Activated CD8-positive, alpha-beta memory T cell treated with anti-CD3 and anti-CD28 coated beads for 36 hours (primary cell): ENCODE measurements around the gene SND1. TPM values are rescaled to one million over a fixed set of nuclear protein-coding genes. Genes with fewer than 3 reads are reported as not detected.

Experiments used
- CTCF ChIA-PET: fragments of 350-600 bp; sonication (Branson Sonifier 250); formaldehyde crosslinking; loops from one replicate; lab custom pipeline; 2021; ENCODE audit warnings: antibody characterized with exemption; lab: Charles Lee
- POLR2A ChIA-PET: fragments of 350-600 bp; sonication (Branson Sonifier 250); formaldehyde crosslinking; loops from one replicate; lab custom pipeline; 2021; ENCODE audit warnings: antibody characterized with exemption; lab: Charles Lee
- total RNA-seq, 2 experiments: library from RNA; stranded (reverse); gene quantifications; one replicate each; pipeline ENCODE4 v1.2.3, GENCODE V29; 2021

SND1 gene
- total RNA-seq, 2 experiments from 2014 or later = 203 to 219 TPM

DNA sequence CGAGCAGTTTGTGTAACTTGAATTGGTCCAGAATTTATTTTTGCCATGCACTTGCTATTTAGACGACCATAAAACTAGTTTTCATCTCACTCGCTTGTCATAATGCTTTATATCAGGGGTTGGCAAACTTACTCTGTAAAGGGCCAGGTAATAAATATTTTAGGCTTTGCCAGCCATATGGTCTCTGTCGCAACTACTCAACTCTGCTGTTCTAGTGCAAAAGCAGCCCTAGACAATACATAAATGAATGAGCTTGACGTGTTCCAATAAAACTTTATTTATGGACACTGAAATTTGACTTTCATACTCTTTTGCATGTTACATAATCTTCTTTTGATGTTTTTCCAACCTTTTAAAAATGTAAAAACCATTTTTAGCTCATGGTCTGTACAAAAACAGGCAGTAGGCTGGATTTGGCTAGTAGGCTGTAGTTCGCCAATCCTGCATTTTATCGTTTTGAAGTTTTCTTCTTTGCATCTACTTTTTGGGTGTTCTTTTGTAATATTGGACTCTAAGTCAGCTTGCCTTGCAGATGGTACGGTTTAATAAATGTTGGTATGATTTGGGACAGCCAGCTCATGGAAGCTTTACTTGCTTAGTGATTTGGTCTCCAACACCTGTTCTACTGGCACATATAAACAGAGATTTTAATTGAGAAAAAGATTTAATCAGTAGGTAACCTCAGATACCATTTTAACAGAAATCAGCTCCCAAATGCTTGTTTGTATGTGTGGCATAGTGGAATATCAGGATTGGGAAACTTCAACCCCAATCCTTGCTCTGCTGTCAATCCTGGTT lies 25.6 kb downstream of the SND1 start:
- POLR2A ChIA-PET = no interaction called here
- CTCF ChIA-PET = no interaction called here

DNA sequence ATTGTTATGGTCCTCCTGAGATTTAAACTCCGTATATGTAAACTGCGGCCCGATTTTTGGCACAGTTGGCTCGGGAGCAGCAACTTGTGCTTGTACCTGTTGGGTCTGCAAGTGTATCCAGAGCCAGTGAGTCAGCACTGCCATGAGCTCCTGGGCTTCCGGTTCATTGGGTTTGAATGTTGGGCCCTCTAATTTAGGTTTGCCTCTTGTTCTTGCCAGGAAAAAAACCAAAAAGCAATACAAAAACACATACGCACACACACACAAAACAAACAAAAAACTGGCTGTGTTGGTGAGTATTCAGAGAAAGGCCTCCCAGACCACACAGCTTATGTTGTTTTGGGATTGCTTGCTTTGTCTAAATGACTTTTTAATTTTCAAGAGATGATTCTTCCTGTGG lies 26.3 kb downstream of the SND1 start:
- CTCF ChIA-PET = no interaction called here
- POLR2A ChIA-PET = no interaction called here

DNA sequence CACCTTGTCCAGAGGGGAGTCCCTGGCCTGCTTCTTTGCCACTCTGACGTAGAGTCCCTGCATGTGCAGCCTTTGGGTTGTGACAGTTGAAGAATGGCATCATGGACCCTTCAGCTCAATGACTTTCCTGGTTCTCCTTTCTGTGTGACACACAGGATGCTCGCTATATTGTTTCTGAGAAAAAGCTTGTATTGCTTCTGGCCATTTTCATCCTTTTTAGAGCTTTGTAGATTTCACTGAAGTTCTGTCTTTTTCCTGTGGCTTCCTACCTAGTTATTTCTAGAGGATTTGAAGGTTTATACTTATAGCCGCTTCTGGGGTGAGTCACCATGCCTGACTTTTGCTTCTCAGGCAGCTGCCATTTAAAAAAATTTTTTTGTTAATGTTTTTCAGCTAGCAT lies 27.0 kb downstream of the SND1 start:
- POLR2A ChIA-PET = no interaction called here
- CTCF ChIA-PET = no interaction called here

DNA sequence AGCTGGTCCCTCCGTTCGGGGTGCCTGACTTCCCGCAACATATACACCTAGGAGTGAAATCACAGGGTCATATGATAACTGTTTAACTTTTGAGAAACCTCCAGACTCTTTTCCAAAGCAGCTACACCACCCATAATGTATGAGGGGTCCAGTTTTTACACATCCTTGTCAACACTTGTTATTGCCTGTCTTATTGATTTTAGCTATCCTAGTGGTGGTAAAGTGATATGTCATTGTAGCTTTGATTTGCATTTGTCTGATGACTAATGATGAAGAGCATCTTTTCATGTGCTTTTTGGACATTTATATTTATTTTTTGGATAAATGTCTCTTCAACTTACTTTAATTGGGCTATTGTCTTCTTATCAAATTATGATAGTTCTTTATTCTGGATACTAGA lies 29.0 kb downstream of the SND1 start:
- ChIA-PET POLR2A (no interaction called here), CTCF (no interaction called here)

DNA sequence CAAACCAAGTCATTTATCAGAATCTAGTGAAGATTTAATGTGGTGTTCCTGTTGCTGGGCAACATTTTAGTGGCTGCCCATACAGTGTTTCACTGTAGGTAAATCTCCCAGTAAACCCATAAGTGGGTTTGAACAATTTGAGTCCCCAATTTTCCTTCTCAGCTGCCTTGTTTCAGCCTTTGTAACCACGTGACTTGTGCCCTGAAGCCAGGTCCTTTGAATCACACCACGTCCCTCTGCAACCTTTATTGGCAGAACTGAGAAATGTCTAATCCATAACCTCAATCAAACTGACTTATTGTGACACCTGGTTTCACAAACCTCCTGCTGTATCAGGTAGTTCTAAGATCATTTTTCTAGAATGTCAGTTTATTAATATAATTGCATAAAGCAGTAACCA lies 30.1 kb downstream of the SND1 start:
- ChIA-PET CTCF (no interaction called here), POLR2A (no interaction called here)

DNA sequence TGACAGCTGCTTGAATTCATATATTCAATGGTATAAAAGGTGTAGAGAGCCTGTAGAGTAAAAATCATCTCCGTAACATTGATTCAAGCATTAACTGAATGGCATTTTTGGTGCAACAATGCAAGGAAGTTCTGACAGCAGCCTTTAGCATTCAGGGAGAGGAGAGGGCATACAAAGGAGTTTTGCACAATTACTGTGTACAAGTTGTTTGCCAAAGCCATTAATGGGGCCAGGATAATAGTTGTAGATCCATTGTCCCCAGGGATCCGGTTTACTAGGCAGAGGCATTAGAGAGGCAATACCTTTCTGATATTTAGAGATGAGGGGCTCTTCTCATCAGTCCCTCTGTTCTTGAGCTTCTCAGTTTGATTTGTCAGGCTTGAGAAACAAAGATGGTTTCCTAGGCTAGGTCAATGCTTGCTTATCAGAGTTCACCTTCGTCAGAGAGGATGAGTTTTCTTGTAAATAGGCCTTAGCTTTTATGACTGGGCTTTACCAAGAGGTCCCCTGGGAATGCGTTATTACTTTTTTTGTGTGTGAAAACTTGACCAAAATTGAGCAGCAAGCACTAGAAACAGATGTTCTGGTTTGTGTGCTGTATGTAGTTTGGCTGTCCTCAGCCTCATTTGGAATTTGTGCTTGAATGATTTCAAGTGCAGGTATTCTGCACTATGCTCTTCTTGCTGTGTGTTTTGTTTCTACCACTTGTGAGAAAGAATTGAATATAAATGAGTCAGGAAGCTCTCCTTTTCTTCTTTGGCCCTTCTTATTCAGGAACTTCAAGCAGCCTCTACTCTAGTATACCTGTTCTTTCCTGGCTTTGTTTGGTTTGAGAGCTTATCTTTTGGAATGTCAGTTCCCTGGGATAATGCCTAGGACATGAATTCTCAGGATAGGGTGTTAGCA lies 32.0 kb downstream of the SND1 start:
- CTCF ChIA-PET = interaction anchor here (0.6 kb wide), 1 partner anchor 400 kb away, joined by 3 read pairs; no protein-coding TSS in a partner anchor
- POLR2A ChIA-PET = no interaction called here

DNA sequence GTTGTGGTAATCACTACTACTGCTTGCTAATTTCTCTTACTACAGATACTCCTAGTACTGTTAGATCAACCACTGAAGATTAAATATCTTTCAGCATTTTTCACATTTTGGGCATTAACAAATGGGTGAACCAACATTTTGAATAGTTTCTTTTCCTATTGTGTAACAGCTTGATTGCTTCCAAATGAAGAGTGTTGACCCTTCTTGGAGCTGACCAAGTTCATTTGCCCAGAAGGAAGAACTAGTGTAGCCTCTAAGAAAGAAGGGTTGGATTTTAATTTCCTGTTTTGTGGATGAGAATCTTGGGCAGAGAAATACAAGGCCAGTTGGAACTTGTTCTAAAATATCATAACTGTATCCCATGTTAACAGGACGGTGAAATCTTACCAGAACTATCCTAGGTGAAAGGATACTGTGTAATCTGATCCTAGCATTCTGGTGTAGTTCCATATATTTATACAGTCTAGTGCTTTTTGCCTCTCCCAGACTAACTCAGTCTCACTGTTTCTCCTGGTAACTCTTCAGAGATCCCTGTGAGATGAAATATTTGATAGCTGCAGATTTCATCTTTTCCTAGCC lies 37.3 kb downstream of the SND1 start:
- CTCF ChIA-PET = no interaction called here
- POLR2A ChIA-PET = no interaction called here

DNA sequence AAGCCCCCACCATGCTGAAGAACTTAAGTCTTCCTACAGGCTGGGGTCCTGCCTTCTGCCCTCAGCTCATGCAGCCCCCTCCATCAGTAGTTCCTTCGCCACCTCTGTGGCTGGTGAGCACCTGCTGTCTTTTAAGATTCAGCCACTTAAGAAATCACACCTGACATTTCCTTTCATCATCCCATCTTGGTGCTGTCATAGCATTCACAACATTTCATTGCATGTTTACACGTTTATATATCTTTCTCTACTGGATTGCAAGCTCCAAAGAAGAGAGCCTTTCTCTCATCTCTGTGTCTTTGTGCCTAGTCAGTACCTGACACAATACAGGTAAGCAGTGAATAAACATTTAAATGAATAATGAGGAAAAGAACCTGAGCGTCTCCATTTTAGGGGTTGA lies 38.3 kb downstream of the SND1 start:
- POLR2A ChIA-PET = no interaction called here
- CTCF ChIA-PET = no interaction called here

DNA sequence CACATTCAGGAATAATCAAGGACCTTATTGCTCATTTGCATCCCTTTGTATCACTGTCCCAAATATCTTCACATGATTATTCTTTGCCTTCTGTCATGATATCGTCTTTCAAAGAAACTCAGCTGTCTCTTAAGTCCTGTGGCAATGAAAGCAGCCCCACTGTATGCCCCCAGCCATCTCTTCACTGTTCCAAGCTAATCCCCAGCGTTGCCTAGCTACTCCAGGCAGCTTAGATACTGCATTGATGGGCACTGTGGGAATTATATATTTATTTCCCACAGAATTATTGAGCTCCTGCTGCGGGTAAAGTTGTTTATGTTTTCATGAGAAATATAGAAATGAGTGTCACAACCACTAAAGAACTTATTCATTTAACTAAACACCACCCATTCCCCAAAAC lies 38.8 kb downstream of the SND1 start:
- ChIA-PET POLR2A (no interaction called here), CTCF (no interaction called here)

DNA sequence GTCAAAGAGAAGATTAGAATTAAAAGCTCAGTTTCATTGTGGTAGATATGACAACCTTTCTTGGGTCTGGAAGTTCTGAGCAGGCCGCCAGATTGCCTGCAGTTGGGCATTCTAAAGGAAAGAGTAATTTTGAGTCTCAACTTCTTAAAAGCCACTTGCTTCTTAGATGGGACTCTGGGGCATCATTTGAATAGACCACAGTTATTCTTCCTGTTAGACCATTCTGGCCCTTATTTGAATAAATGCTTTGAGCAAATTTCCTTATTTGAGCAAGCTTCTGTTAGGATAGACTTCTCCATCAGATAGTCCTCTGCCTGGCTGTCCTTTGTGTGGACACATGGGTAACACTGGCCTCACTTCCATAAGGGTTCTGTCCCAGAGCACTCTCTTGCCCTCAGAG lies 40.2 kb downstream of the SND1 start:
- CTCF ChIA-PET = interaction anchor here (0.7 kb wide), 1 partner anchor 237 kb away, joined by 4 read pairs; no protein-coding TSS in a partner anchor
- POLR2A ChIA-PET = interaction anchor here (0.6 kb wide), 1 partner anchor 478 kb away, joined by 3 read pairs; no protein-coding TSS in a partner anchor

DNA sequence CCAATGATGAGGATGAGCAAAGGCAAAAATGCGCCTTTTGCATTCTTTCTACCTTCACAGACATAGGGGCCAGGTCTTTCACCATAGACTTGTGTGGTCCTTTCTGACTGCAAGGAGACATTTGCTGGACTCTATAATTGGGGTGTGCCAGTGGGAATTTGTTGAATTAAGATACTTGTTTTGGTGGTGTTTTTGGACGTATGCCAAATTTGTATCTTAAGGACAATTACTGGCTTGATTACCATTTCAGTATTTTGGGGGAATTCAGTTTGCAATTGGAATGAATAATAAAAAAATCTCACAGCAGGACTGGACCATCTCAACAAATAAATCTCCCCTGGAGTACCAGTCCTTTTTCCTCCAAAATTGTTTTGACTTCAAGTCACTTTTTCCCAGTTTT lies 47.9 kb downstream of the SND1 start:
- POLR2A ChIA-PET = no interaction called here
- CTCF ChIA-PET = no interaction called here

DNA sequence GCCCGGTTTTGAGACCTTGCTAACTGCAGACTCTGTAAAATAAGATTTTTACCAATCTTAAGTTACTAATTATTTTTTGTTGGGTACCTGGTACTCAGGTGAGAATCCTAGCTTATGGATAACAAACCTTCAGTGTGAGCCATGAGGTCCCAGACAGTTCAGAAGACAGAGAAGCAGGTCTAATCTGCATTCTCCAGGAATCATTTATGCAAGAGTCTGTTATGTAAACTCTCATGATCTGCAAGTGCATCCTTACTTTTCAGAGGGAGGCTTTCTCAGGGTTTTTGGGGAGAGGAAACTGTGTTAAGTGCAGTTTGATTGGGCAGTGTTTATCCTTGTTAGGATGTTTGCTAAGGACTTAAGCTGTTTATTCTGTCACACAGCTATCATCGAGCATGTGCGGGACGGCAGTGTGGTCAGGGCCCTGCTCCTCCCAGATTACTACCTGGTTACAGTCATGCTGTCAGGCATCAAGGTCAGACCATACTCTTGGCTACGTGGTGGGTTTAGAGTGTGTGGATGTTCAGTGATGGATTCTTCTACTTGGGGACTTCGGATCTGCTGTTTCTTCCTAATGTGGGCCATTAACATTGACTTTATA lies 50.2 kb downstream of the SND1 start:
- CTCF ChIA-PET = no interaction called here
- POLR2A ChIA-PET = no interaction called here

DNA sequence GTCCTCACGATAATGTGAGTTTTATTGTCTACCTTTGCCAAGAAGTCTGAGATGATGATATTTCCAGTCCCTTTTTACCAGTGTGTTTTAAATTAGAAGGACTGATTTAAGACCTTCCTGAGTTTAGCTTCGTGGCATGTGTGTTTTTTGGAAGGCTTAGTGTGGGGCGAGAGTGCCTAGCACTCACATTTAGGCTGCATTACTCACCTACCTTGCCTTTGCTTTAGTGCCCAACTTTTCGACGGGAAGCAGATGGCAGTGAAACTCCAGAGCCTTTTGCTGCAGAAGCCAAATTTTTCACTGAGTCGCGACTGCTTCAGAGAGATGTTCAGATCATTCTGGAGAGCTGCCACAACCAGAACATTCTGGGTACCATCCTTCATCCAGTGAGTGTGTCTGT lies 50.9 kb downstream of the SND1 start:
- ChIA-PET CTCF (no interaction called here), POLR2A (no interaction called here)

DNA sequence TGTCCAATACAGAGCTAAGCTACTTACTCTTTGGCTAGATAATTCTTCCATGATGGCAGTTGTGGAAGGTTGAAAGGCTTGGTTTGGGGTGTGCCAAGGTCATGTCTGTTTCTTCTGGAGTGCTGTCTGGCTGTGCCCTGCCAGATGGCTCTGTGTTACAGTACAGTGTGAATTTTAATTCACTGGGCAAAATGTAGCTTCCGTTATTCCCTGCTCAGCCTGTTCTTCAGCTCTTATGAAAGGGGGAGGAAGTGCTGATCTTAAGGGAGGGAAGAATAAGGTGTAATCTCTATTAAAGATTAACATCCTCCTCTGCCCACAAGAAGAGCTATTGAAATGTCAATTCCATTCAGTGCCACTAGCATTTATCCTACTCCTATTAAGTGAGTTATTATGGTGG lies 52.2 kb downstream of the SND1 start:
- POLR2A ChIA-PET = no interaction called here

DNA sequence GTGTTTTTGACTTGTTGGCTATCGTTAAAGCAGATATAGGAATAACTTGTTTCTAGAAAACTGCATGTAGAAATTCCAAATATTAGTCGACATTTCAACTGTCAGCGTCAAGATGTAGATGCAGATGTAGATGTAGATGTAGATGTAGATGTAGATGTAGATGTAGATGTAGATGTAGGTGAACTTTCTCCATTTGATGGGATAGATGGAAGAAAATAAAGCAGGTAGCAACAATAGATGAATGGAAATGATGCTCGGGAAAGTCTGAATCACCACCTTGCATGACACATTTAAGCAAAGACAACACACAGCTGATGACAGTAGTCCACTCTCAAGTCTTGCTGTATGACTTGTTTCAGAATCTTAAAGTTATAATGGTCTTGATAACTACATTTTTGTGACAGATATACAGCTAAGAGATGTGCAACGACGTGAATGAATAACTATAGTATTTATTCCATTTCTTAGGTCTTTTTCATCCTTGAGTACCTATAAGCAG lies 53.5 kb downstream of the SND1 start:
- CTCF ChIA-PET = no interaction called here
- POLR2A ChIA-PET = no interaction called here

More for the DNA sequence above, 52.2 kb downstream of the SND1 start:
- CTCF ChIA-PET = interaction anchor here (0.9 kb wide), 1 partner anchor 431 kb away, joined by 3 read pairs; no protein-coding TSS in a partner anchor

DNA sequence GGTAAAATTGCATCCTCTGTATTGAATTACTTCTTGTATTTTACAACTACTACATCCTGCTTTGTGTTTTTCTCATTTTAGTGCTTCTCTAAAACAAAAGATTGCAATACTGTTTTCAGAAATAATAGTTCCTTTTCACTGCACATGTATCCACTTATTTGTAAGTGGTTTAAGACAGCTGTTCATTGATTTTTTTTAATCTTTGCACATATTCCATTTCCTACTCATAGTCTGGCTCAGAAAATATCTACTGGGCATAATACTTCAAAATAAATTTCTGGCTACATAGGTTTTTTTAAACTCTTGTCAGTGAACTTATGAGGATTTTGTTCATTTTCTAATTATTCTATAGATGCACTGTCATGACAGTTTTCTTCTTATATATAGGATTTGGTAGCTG lies 54.8 kb downstream of the SND1 start:
- ChIA-PET POLR2A (no interaction called here), CTCF (interaction anchor here (0.9 kb wide), 1 partner anchor 503 kb away, joined by 4 read pairs; no protein-coding TSS in a partner anchor)

DNA sequence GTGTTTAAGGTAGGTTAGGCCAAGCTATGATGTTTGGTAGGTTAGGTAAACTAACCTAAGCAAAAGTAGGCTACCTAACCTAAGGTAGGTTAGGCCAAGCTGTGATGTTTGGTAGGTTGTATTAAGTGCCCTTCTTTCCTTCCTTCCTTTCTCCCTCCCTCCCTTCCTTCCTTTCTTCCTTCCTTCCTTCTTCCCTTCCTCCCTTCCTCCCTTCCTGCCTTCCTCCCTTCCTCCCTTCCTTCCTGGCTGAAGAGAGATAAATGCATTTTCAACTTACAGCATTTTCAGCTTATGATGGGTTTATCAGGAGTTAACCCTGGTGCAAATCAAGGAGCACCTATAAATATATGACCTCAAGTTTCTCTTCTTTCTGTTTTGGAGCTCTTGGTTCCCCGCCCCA lies 56.2 kb downstream of the SND1 start:
- ChIA-PET CTCF (interaction anchor here (0.8 to 1.5 kb wide), 7 partner anchors 9 to 503 kb away, joined by 3 to 7 read pairs (median 3); no protein-coding TSS in a partner anchor), POLR2A (interaction anchor here (0.6 kb wide), 1 partner anchor 56 kb away, joined by 7 read pairs; the partner anchor contains the start of gene SND1)

DNA sequence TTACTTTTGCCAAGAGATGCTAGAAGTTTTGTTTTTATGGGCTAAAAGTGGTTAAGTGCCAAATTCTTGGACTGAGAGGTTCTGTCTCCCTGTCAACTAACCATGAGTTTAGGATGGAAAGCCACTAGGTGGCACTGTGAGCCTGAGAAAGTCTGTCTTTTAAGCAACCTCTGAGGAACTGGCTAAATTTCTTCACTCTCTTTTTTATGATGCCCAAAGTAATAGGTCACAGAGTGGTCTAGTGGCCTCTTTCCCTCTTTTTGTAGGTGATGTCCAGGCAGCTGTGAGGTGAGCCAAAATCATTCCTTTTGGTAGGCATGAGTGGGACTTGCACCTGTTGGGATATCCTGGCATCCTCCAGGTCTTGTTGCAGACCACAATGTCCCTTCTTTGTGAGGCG lies 56.8 kb downstream of the SND1 start:
- ChIA-PET CTCF (interaction anchor here (0.6 to 1.5 kb wide), 10 partner anchors 10 to 502 kb away, joined by 3 to 7 read pairs (median 3); no protein-coding TSS in a partner anchor), POLR2A (interaction anchor here (0.6 kb wide), 1 partner anchor 57 kb away, joined by 7 read pairs; the partner anchor contains the start of gene SND1)

DNA sequence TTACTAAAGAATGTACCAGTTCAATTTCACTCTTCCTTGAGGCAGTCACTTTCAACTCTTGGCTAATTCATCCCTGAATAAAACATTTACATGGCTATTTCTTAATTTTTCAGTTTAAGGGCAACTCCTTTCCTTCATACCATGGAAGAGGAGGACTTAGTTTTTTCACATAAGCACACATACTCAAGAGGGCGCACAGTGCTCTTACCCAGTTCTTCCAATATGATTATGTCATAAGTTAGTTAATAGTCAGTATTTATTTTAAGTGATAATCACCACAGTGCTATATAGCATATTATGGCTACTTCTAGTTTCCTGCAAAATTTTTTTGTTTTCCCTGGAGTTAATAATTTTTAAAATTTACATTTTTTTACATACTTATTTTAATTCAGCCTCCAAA lies 58.6 kb downstream of the SND1 start:
- POLR2A ChIA-PET = no interaction called here
- CTCF ChIA-PET = no interaction called here
